DND-41 (cell line): ENCODE measurements around the gene NFIA.

Experiments
- EZH2 ChIP-seq: IDR thresholded peaks from 3 replicates; pipeline ENCODE4 v1.6.1; 2012; ENCODE audit warnings: borderline replicate concordance, low read depth, mild to moderate bottlenecking, moderate library complexity, low read length, inconsistent platforms; ENCODE audit not compliant: severe bottlenecking
- TF ChIP-seq, protein P1 (sequence below): IDR thresholded peaks from 2 replicates; pipeline ENCODE4 v1.5.1; 2012; ENCODE audit warnings: borderline replicate concordance, low read length, moderate library complexity, mild to moderate bottlenecking; ENCODE audit not compliant: poor library complexity, severe bottlenecking; ENCODE audit errors: extremely low read depth

DNA sequence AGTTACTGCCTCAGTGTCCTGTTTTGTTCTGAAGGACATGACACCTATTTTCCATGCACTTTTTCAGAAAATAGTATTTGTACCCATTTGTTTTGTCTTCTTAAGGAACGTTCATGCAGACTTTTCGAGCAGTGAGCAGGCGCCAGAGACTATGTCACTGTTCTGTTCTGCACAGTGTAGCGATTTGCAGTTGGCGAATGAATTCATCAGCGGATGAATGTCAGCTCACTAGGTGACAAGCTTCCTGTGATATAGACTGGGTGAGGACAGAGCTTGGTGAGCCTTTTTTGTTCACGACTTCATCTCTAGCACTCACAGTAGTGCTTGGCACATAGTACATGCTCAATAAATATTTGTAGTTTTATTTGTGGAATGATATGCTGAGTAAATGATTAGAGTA, 177.8 kb downstream of the NFIA start:
- TF ChIP-seq EZH2 = no peak
- TF ChIP-seq, protein P1, sequence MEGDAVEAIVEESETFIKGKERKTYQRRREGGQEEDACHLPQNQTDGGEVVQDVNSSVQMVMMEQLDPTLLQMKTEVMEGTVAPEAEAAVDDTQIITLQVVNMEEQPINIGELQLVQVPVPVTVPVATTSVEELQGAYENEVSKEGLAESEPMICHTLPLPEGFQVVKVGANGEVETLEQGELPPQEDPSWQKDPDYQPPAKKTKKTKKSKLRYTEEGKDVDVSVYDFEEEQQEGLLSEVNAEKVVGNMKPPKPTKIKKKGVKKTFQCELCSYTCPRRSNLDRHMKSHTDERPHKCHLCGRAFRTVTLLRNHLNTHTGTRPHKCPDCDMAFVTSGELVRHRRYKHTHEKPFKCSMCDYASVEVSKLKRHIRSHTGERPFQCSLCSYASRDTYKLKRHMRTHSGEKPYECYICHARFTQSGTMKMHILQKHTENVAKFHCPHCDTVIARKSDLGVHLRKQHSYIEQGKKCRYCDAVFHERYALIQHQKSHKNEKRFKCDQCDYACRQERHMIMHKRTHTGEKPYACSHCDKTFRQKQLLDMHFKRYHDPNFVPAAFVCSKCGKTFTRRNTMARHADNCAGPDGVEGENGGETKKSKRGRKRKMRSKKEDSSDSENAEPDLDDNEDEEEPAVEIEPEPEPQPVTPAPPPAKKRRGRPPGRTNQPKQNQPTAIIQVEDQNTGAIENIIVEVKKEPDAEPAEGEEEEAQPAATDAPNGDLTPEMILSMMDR = no peak
